ENCODE results near the gene SHD.

Gene SHD

GRCh38 chr19:4338441-4339355, 59.6 kb downstream of the SHD start, which contains the start of gene STAP2:
Gene STAP2, minus strand, starts transcription at chr19:4338827. Its CDS starts 74 bp downstream, at chr19:4338753.
- Histone ChIP-seq H3K9ac (ENCODE audit: low read depth, low read length) (peak within 1 kb of the TSS; percentile 47), H3K36me3 (ENCODE audit: insufficient read depth, low read length) (no peaks in the 10 kb centered on the region), H3K4me1 (ENCODE audit: insufficient read depth, low read length) (no peaks in the 10 kb centered on the region), H3K9me3 (ENCODE audit: control insufficient read depth, insufficient read depth, low read length) (no peaks in the 10 kb centered on the region)

All from ES-I3 (cell line).